H1 (cell line): Measurements from ENCODE around the gene CCDC86. TPM values are rescaled to one million over a fixed set of nuclear protein-coding genes. Genes with fewer than 3 reads are reported as not detected.

ENCODE experiments used
- CTCF ChIA-PET: fragments of 300-600 bp; sonication (Branson Sonifier 250); formaldehyde crosslinking; loops from one replicate; lab custom pipeline; 2021; ENCODE audit not compliant: partially characterized antibody; lab: Charles Lee
- POLR2A ChIA-PET: fragments of 300-600 bp; sonication (Branson Sonifier 250); formaldehyde crosslinking; loops from one replicate; lab custom pipeline; 2021; ENCODE audit warnings: inconsistent platforms; ENCODE audit not compliant: partially characterized antibody; lab: Charles Lee
- DNase-seq, 2 experiments: peaks; one replicate each; pipeline versions ENCODE4 v3.0.0 to v3.0.0-alpha.2; 2010 to 2022; ENCODE audit warnings: low spot score in 2 of 2, low read depth in 1 of 2, mixed read lengths in 1 of 2
- FAIRE-seq: peaks from 2 replicates; lab custom pipeline; 2011; peaks lifted over from hg19 to GRCh38; lab: Jason Lieb, UNC
- H2AFZ ChIP-seq: 2 replicates; pipeline ENCODE4 v1.8.1; 2012; ENCODE audit warnings: low read length, inconsistent platforms
- H2AK5ac ChIP-seq: 2 replicates; pipeline ENCODE4 v1.6.1; 2013; ENCODE audit warnings: low read depth, low read length
- H2BK120ac ChIP-seq: replicated peaks from 2 replicates; pipeline ENCODE3; 2013; ENCODE audit warnings: low read depth, low read length, inconsistent platforms
- H2BK12ac ChIP-seq: 2 replicates; pipeline ENCODE4 v1.6.1; 2013; ENCODE audit warnings: low read depth, low read length
- H2BK15ac ChIP-seq: 2 replicates; pipeline ENCODE4 v1.6.1; 2013; ENCODE audit warnings: low read length
- H2BK20ac ChIP-seq: 2 replicates; pipeline ENCODE4 v1.6.1; 2013; ENCODE audit warnings: low read length
- H2BK5ac ChIP-seq: 2 replicates; pipeline ENCODE4 v1.6.1; 2013; ENCODE audit warnings: low read depth, low read length
- H3K14ac ChIP-seq: 2 replicates; pipeline ENCODE4 v1.6.1; 2013; ENCODE audit warnings: inconsistent platforms; ENCODE audit not compliant: insufficient read length
- H3K18ac ChIP-seq: 2 replicates; pipeline ENCODE4 v1.6.1; 2013; ENCODE audit warnings: low read length; ENCODE audit errors: extremely low read depth
- H3K23ac ChIP-seq: 2 replicates; pipeline ENCODE4 v1.6.1; 2013; ENCODE audit warnings: inconsistent platforms; ENCODE audit not compliant: insufficient read length
- H3K23me2 ChIP-seq: 2 replicates; pipeline ENCODE4 v1.6.1; 2013; ENCODE audit warnings: low read depth, low read length
- H3K27ac ChIP-seq: 2 replicates; pipeline ENCODE4 v1.6.1; 2011; ENCODE audit warnings: low read depth, low read length, inconsistent platforms
- H3K27me3 ChIP-seq, 4 experiments: replicated peaks in 1 of 4; 1 replicate in 1 of 4; 2 replicates in 3 of 4; pipeline versions ENCODE4 v1.6.1 to v1.8.1; 2011 to 2013; ENCODE audit warnings: low read length in 3 of 4, mild to moderate bottlenecking in 3 of 4, inconsistent platforms in 2 of 4, mixed read lengths in 2 of 4, moderate library complexity in 1 of 4; ENCODE audit not compliant: control insufficient read depth in 3 of 4, insufficient read depth in 3 of 4; ENCODE audit errors: extremely low read depth in 1 of 4
- H3K36me3 ChIP-seq, 4 experiments: 2 replicates each; pipeline versions ENCODE4 v1.6.1 to v1.8.1; 2011 to 2013; ENCODE audit warnings: mild to moderate bottlenecking in 4 of 4, low read length in 3 of 4, moderate library complexity in 2 of 4, control low read depth in 1 of 4, inconsistent platforms in 1 of 4; ENCODE audit not compliant: insufficient read depth in 4 of 4, control insufficient read depth in 2 of 4
- H3K4ac ChIP-seq: replicated peaks from 2 replicates; pipeline ENCODE3; 2013; ENCODE audit warnings: low read length, low read depth, mixed read lengths, inconsistent platforms; ENCODE audit not compliant: insufficient read length
- H3K4me1 ChIP-seq, 4 experiments: replicated peaks in 1 of 4; 1 replicate in 1 of 4; 2 replicates in 3 of 4; pipeline versions ENCODE4 v1.6.1 to v1.8.1; 2011 to 2013; ENCODE audit warnings: low read length in 3 of 4, inconsistent platforms in 2 of 4, mixed read lengths in 1 of 4; ENCODE audit not compliant: insufficient read depth in 4 of 4, control insufficient read depth in 3 of 4
- H3K4me2 ChIP-seq, 2 experiments: 2 replicates each; pipeline versions ENCODE4 v1.6.1 to v1.8.1; 2011 to 2013; ENCODE audit warnings: low read depth in 2 of 2, low read length in 2 of 2, control low read depth in 1 of 2, inconsistent platforms in 1 of 2, mild to moderate bottlenecking in 1 of 2; ENCODE audit not compliant: insufficient read depth in 1 of 2
- H3K4me3 ChIP-seq, 4 experiments: fragments of 200-600, 300-600 bp in 1 of 4; sonication (generic), shearing (Covaris generic), sonication (Bioruptor Twin) in 1 of 4; 2 replicates each; pipeline versions ENCODE4 v1.5.1 to v1.8.1; 2011 to 2016; ENCODE audit warnings: low read length in 4 of 4, low read depth in 3 of 4, control low read depth in 2 of 4, inconsistent platforms in 2 of 4, mild to moderate bottlenecking in 2 of 4, mixed read lengths in 1 of 4, moderate library complexity in 1 of 4; ENCODE audit not compliant: insufficient read depth in 2 of 4; ENCODE audit errors: extremely low read depth in 1 of 4
- H3K56ac ChIP-seq: replicated peaks from 2 replicates; pipeline ENCODE3; 2013; ENCODE audit warnings: low read depth, mild to moderate bottlenecking, mixed read lengths, low read length, inconsistent platforms; ENCODE audit not compliant: insufficient read length
- H3K79me1 ChIP-seq: 2 replicates; pipeline ENCODE4 v1.6.1; 2013; ENCODE audit warnings: low read depth, low read length, control low read depth
- H3K79me2 ChIP-seq, 2 experiments: 2 replicates each; pipeline versions ENCODE4 v1.6.1 to v1.8.1; 2012 to 2013; ENCODE audit warnings: low read length in 2 of 2, mild to moderate bottlenecking in 2 of 2, inconsistent platforms in 1 of 2; ENCODE audit not compliant: insufficient read depth in 2 of 2, control insufficient read depth in 1 of 2
- H3K9ac ChIP-seq, 4 experiments: replicated peaks in 1 of 4; 1 replicate in 1 of 4; 2 replicates in 3 of 4; pipeline versions ENCODE4 v1.6.1 to v1.8.1; 2011 to 2013; ENCODE audit warnings: low read depth in 3 of 4, low read length in 3 of 4, control low read depth in 2 of 4, mild to moderate bottlenecking in 2 of 4, moderate library complexity in 2 of 4, inconsistent platforms in 1 of 4; ENCODE audit errors: extremely low read depth in 1 of 4
- H3K9me3 ChIP-seq, 2 experiments: 2 replicates each; pipeline versions ENCODE4 v1.6.1 to v1.8.1; 2012 to 2013; ENCODE audit warnings: mild to moderate bottlenecking in 2 of 2, moderate library complexity in 2 of 2, control low read depth in 1 of 2, inconsistent platforms in 1 of 2, low read depth in 1 of 2, low read length in 1 of 2, mixed read lengths in 1 of 2; ENCODE audit not compliant: insufficient read depth in 2 of 2
- H4K20me1 ChIP-seq, 2 experiments: replicated peaks in 1 of 2; 2 replicates each; pipeline versions ENCODE3 to v1.8.1; 2011 to 2013; ENCODE audit warnings: inconsistent platforms in 2 of 2, low read length in 2 of 2, mild to moderate bottlenecking in 1 of 2; ENCODE audit not compliant: insufficient read depth in 2 of 2, control insufficient read depth in 1 of 2
- H4K5ac ChIP-seq: 2 replicates; pipeline ENCODE4 v1.6.1; 2013; ENCODE audit warnings: low read length, low read depth, mixed read lengths, inconsistent platforms; ENCODE audit not compliant: insufficient read length
- H4K8ac ChIP-seq: 2 replicates; pipeline ENCODE4 v1.8.0; 2013; ENCODE audit warnings: mild to moderate bottlenecking, moderate library complexity, low read length, inconsistent platforms; ENCODE audit not compliant: insufficient read depth; ENCODE audit errors: extremely low read depth
- H4K91ac ChIP-seq: replicated peaks from 2 replicates; pipeline ENCODE3; 2013; ENCODE audit warnings: low read length, mixed read lengths, inconsistent platforms; ENCODE audit not compliant: insufficient read length
- CEBPB ChIP-seq: IDR thresholded peaks from 2 replicates; pipeline ENCODE4 v1.6.1; 2012; ENCODE audit warnings: low read depth, low read length
- GABPA ChIP-seq: IDR thresholded peaks from 2 replicates; pipeline ENCODE4 v1.6.1; 2011; ENCODE audit warnings: mild to moderate bottlenecking, low read length, moderate library complexity, borderline replicate concordance; ENCODE audit not compliant: insufficient read depth
- NANOG ChIP-seq: IDR thresholded peaks from 2 replicates; pipeline ENCODE4 v1.6.1; 2011; ENCODE audit warnings: low read length, low read depth, mild to moderate bottlenecking, inconsistent platforms; ENCODE audit not compliant: insufficient read depth, poor library complexity, severe bottlenecking
- NRF1 ChIP-seq: IDR thresholded peaks from 2 replicates; pipeline ENCODE4 v1.6.1; 2011; ENCODE audit warnings: mild to moderate bottlenecking, low read depth, low read length, improper control_type of control experiment
- POLR2A ChIP-seq, 2 experiments: IDR thresholded peaks; 1 replicate in 1 of 2; 2 replicates in 1 of 2; pipeline ENCODE4 v1.6.1; 2011; ENCODE audit warnings: low read depth in 2 of 2, low read length in 2 of 2, mild to moderate bottlenecking in 2 of 2; ENCODE audit errors: control extremely low read depth in 1 of 2
- SAP30 ChIP-seq: fragments of 300-600 bp; sonication (generic); IDR thresholded peaks from 2 replicates; pipeline ENCODE4 v1.7.1; 2012; ENCODE audit warnings: low read length, moderate library complexity, mild to moderate bottlenecking, inconsistent platforms; ENCODE audit not compliant: insufficient read depth, insufficient replicate concordance
- TAF1 ChIP-seq: IDR thresholded peaks from 2 replicates; pipeline ENCODE4 v1.6.1; 2011; ENCODE audit warnings: mild to moderate bottlenecking, low read depth, low read length
- TBP ChIP-seq: IDR thresholded peaks from 2 replicates; pipeline ENCODE4 v1.6.1; 2011; ENCODE audit warnings: low read depth, low read length, improper control_type of control experiment
- TEAD4 ChIP-seq: IDR thresholded peaks from 2 replicates; pipeline ENCODE4 v1.6.1; 2012; ENCODE audit warnings: low read depth, low read length, inconsistent platforms, mixed read lengths
- WGBS, 2 experiments: shearing (Covaris generic) in 1 of 2; methylation state at CpG; one replicate each; pipeline versions ENCODE4 v1.1.6 to v1.1.7; 2013 to 2015; ENCODE audit warnings: low lambda C conversion rate in 2 of 2, mixed read lengths in 2 of 2, inconsistent platforms in 1 of 2, low coverage in 1 of 2, missing lambda C conversion rate in 1 of 2; ENCODE audit not compliant: insufficient replicate concordance in 2 of 2, insufficient coverage in 1 of 2, insufficient read length in 1 of 2; ENCODE audit errors: extremely low coverage in 1 of 2, missing lambda C conversion rate in 1 of 2; 5-methylcytosine and 5-hydroxymethylcytosine counted together
- polyA plus RNA-seq, 7 experiments: library from polyadenylated mRNA; depleted of rRNA in 3 of 7; stranded (reverse) in 5 of 7; unstranded in 2 of 7; fragments of >200 nt in 5 of 7; fragments of 200-250 nt in 2 of 7; gene quantifications; 1 replicate in 5 of 7; 2 replicates in 1 of 7; 4 replicates in 1 of 7; pipeline versions ENCODE4 v1.2.1 to v1.2.3, GENCODE V29; 2011 to 2013; ENCODE audit warnings: missing spikeins in 2 of 7, mixed read lengths in 2 of 7
- total RNA-seq: library from RNA; stranded (reverse); fragmentation: NEBNext Ultra II Directional; extraction: Animal tissue kit (Norgen Biotek cat#: 25700); gene quantifications from 2 replicates; pipeline ENCODE4 v1.2.1, GENCODE V29; 2021

CCDC86 gene
- total and polyA plus RNA-seq, 2 of the 8 experiments (the other 6 are each of a cell fraction or from before 2014, with no cell fraction given), result 37.7 to 76.4 TPM

- Histone ChIP-seq H3K56ac (no peak overlapping the region), H3K4ac (no peak overlapping the region), H3K9me3 (no peaks in the 10 kb centered on the region), H2AFZ (no peak overlapping the region), H2BK15ac (no peak overlapping the region), H3K79me1 (no peaks in the 10 kb centered on the region), H4K5ac (no peak overlapping the region), H3K23ac (no peak overlapping the region), H3K18ac (no peak overlapping the region), H2BK120ac (no peak overlapping the region), H2BK20ac (no peak overlapping the region), H2BK5ac (no peak overlapping the region)
- 89% methylated on average over 7 of the region's 7 CpGs; no CpG with 5 or more reads in 1 of the 2 experiments for WGBS, 2 experiments
- CTCF ChIA-PET, result interaction anchor here (0.6 to 9.5 kb wide), 12 partner anchors 11 to 160 kb away, joined by 3 to 52 read pairs (median 6); partner anchors contain the start of gene PTGDR2
- TF ChIP-seq POLR2A (IDR thresholded peaks at IDR 0.05; ENCODE audit: control extremely low read depth in 1 of 2, low read depth in 2 of 2, low read length in 2 of 2) (no peak), TBP (no peak), NANOG (no peak), NRF1 (no peak), TEAD4 (no peak), GABPA (no peak), SAP30 (no peak), CEBPB (no peak), TAF1 (no peak)
- TF ChIP-seq, all 59 proteins: peak for 0
- Histone ChIP-seq H3K79me2 (no peaks in the 10 kb centered on the region), H3K27ac (no peak overlapping the region), H3K23me2 (no peaks in the 10 kb centered on the region), H3K36me3 (no peaks in the 10 kb centered on the region), H3K27me3 (no peaks in the 10 kb centered on the region), H3K4me3 (no peak overlapping the region), H4K20me1 (no peaks in the 10 kb centered on the region), H3K4me1 (peaks cover 0 to 4% (median 0%) of the 10 kb centered on the region in 4 experiments; a peak in 4 of 7 replicates), H4K91ac (no peak overlapping the region), H3K4me2 (no peak overlapping the region), H3K9ac (no peak overlapping the region), H3K14ac (no peak overlapping the region), H2BK12ac (no peak overlapping the region), H2AK5ac (no peak overlapping the region), H4K8ac (no peak overlapping the region)
- POLR2A ChIA-PET, result interaction anchor here (0.8 to 1.1 kb wide), 2 partner anchors 16 to 28 kb away, joined by 3 to 5 read pairs; partner anchors contain the start of gene PTGDR2
- no peak for FAIRE-seq
- no peak for DNase-seq
Measured at GRCh38 chr11:60871378-60872061, 29.6 kb downstream of the CCDC86 start.
